ENCODE data around the gene GRIN2A.

GRCh38 chr16:10069374-10069773 is 112.9 kb downstream of the GRIN2A start:
- TF ChIP-seq CTCF (IDR thresholded peaks at IDR 0.05) (no peak), POLR2A (IDR thresholded peaks at IDR 0.05) (no peak)
